ENCODE measurements around the gene INPP5A.
A peak's percentile ranks its signal among the peaks of the same experiment; 100 is the strongest.
"Not testable (repeated sequence)": the region's sequence is repeated elsewhere in the genome, so short reads cannot be mapped to it uniquely, and the experiment has no call there.

INPP5A gene

DNA sequence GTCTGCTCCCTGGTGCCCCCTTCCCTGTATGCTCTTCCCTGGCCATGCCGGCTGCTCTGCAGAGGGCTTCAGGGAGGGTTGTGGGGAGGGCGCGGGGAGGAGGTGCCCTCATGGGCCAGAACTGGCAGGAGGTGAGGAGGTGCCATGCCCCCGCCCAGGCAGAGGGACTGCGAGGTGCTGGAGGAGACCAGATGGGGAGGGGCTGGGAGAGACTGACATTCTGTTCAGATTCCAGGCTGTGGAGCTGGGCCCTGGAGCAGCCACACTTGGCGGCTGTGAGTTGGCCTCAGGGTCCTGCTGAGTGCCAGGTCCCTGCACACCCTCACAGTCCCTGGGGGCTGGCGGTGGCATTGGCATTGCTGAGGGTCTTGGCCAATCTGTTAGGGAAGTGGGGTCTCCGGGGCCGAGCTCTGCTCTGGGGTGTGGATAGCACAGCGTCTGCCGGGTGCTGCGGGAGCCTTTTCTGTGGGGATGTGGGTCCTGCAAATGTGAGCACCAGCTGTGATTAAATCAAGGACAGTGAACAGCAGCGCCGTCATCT, 25.4 kb downstream of the INPP5A start:
- DNase-seq (ENCODE audit: low read depth in 2 of 2), result no peak

- DNase-seq (ENCODE audit: low read depth in 2 of 2), result no peak
Observed at GRCh38 chr10:132563485-132564248, 26.1 kb downstream of the INPP5A start.

- no peak for DNase-seq (ENCODE audit: low read depth in 2 of 2)
Observed at GRCh38 chr10:132564249-132564605, 26.6 kb downstream of the INPP5A start.

DNA sequence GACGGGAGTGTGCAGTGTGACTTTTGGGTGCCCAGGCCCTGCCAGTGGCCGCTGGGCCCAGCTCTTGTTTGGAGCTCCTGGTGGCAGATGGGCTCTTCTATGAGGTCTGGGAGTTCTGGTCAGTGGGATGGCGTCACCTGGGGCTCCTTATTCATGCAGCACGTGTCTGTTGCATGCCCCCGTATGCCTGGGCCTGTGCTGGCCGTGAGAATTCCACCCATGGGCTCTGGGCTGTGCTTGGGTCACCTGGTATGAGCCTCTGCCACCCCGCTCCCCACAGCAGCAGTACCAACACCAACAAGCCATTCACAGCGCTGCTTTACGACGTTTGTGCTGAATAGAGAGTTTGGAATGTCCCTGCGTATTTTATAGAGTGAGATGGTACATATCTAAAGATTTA, 27.1 kb downstream of the INPP5A start:
- no peak for DNase-seq (ENCODE audit: low read depth in 2 of 2)

DNA sequence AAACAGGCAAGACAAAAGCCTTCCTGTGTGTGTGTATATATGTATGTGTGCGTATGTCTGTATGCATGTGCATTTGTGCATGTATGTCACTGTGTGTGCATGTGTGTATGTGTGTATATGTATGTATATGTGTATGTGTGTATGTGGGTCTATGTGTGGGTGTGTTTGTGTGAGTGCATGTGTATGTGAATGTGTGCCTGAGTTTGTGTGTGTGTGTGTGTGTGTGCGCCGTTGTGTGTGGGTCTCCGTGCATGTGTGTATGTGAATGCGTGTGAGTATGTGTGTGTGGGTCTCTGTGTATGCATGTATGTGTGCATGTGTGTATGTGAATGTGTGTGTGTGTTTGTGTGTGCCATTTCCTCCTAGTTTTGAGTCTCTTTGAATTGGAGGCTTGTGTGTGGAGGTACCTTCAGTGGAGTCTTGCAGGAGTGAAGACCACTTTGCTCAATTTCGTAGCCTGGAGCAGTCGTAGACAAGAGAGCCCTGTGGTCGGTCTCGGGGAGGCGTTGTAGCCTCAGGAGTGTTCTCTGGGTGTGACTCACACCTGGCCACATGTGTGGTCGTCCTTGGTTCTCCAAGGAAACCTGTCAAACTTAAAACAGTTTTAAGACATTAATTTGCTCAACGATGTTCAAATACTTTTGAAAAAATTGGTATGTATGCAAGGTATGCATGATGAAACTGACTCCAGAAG, 28.1 kb downstream of the INPP5A start:
- DNase-seq (ENCODE audit: low read depth in 2 of 2), result no peak

DNA sequence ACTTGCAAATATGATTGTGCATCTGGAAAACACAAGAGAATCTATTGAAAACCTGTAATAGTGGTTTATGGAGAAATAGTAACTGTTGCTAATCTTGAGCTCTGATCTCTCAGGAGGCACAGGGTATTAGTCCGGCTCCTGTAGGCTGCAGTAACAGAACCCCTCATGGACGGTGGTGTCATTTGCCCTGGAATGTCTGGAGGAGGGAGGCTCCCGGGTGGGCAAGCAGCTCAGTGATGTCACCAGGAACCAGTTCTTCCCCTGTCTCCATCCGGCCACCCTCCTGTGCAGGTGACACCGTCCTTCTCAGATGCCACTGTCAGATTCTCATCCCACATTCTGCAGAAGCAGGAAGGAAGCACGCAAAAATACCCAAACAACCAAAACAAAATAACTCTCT, 29.3 kb downstream of the INPP5A start:
- no peak for DNase-seq (ENCODE audit: low read depth in 2 of 2)

DNA sequence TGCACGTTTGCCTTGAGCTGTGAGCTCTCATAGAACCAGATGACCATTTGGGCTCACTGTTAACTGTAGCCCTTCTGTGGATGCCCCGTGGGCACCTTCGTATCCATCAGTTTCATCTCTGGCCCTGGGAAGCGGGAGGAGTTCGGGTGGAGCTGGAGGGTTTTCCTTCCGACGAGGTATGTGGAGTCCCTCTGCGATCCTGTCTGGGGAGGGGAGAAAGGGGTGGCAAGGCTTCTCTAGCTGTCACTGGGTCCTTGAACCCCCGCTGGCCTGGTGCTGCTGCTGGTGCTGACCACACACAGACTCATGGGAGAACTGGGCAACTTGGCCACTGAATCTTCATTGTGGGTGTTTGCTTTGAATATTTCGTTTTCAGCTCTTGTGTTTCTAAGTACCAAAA, 32.7 kb downstream of the INPP5A start:
- no peak for DNase-seq (ENCODE audit: low read depth in 2 of 2)

GRCh38 chr10:132570771-132571649, 33.4 kb downstream of the INPP5A start:
- no peak for DNase-seq (ENCODE audit: low read depth in 2 of 2)

GRCh38 chr10:132571650-132572544, 34.3 kb downstream of the INPP5A start:
- DNase-seq (ENCODE audit: low read depth in 2 of 2), result peak in 1 of 2 donors; percentile 31

GRCh38 chr10:132572545-132572937, 35.0 kb downstream of the INPP5A start:
- DNase-seq (ENCODE audit: low read depth in 2 of 2), result no peak

GRCh38 chr10:132572946-132573345, 35.4 kb downstream of the INPP5A start:
- not testable (repeated sequence) for DNase-seq (ENCODE audit: low read depth in 2 of 2)

DNA sequence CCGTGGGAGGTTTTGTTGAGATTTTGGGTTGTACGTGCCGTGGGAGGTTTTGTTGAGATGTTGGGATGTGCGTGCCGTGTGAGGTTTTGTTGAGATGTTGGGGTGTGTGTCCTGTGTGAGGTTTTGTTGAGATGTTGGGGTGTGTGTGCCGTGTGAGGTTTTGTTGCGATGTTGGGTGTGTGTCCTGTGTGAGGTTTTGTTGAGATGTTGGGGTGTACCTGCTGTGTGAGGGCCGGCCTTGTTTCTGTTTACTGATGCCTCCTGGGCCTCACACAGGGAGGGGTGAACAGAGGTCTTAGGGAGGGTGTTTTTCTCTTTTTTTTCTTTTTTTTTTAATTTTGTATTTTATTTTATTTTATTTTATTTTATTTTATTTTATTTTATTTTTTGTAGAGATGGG, 36.7 kb downstream of the INPP5A start:
- DNase-seq (ENCODE audit: low read depth in 2 of 2), result no peak

- no peak for DNase-seq (ENCODE audit: low read depth in 2 of 2)
Observed at GRCh38 chr10:132574783-132575319, 37.3 kb downstream of the INPP5A start.

GRCh38 chr10:132575320-132576201, 38.0 kb downstream of the INPP5A start:
- DNase-seq (ENCODE audit: low read depth in 2 of 2), result no peak

DNA sequence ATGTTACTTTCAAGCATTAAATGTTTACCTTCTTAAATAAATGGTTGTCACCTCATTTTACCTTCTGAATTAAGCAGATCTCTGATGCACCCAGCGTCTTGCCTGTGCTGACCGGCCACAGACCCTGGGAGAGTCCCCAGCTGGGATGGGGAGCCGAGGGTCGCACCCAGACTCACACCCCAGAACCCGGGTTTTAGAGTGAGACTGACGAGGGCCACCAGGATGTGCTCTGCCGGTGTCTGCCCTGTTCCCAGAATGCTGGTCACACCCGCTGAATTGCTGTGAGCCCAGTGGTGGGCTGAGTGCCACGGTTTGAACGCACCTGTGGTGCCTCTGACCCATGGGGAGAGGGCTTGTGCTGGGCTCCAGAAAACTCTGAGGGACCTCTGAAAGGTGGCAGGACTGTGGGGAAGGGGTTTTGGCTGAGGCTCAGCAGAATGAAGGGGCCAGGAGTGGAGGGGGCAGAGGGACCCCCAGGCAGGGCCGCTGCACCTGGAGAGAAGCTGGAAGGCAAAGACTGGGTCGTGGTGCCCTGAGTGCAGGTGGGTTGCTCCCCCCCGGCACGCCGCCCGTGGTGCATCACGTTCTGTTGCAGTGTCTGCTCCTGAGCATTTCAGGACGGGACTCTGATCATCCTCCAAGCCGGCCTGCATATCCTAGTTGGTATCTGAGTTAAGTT, 39.2 kb downstream of the INPP5A start:
- no peak for DNase-seq (ENCODE audit: low read depth in 2 of 2)

GRCh38 chr10:132577350-132578003, 39.9 kb downstream of the INPP5A start:
- no peak for DNase-seq (ENCODE audit: low read depth in 2 of 2)

GRCh38 chr10:132578287-132578951, 40.8 kb downstream of the INPP5A start:
- DNase-seq (ENCODE audit: low read depth in 2 of 2), result no peak
